ENCODE data around the gene IL21R.
"Not testable (repeated sequence)": the region's sequence is repeated elsewhere in the genome, so short reads cannot be mapped to it uniquely, and the experiment has no call there.

DNA sequence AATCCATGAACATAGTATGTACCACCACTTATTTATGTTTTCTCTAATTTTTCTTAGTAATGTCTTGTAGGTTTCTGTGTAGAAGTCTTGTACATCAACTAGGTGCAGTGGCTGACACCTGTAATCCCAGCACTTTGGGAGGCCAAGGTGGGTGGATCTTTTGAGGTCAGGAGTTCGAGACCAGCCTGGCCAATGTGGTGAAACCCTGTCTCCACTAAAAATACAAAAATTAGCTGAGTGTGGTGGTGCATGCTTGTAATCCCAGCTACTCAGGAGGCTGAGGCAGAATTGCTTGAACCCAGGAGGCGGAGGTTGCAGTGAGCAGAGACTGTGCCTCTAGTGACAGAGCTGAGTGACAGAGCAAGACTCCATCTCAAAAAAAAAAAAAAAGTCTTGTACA lies 8.0 kb downstream of the IL21R start:
- TF ChIP-seq CTCF (tag by site-specific recombination; IDR thresholded peaks at IDR 0.05); MEIS1 (CRISPR knock-in tag; IDR thresholded peaks at IDR 0.05; ENCODE audit: borderline replicate concordance); YY1 (tag by site-specific recombination; IDR thresholded peaks at IDR 0.05); ZNF354C (tag by site-specific recombination; IDR thresholded peaks at IDR 0.05; ENCODE audit: borderline replicate concordance, low read depth); ZBTB10 (tag by site-specific recombination; IDR thresholded peaks at IDR 0.05); ZNF629 (tag by site-specific recombination; IDR thresholded peaks at IDR 0.05); ZNF777 (tag by site-specific recombination; IDR thresholded peaks at IDR 0.05; ENCODE audit: borderline replicate concordance); ZNF768 (tag by site-specific recombination; IDR thresholded peaks at IDR 0.05): not testable (repeated sequence)

Measured in HEK293 (cell line).